Neural progenitor cell (in vitro differentiated cells): ENCODE data around the gene AHRR.

Experiments
- EZH2 ChIP-seq: fragments of 200-600 bp; sonication (generic); IDR thresholded peaks from 2 replicates; pipeline ENCODE4 v1.6.1; 2017; ENCODE audit warnings: antibody characterized with exemption, mild to moderate bottlenecking, moderate library complexity
- EZH2phosphoT487 ChIP-seq: fragments of 200-600 bp; sonication (generic); IDR thresholded peaks from 2 replicates; pipeline ENCODE4 v1.6.1; 2017; ENCODE audit warnings: antibody characterized with exemption

DNA sequence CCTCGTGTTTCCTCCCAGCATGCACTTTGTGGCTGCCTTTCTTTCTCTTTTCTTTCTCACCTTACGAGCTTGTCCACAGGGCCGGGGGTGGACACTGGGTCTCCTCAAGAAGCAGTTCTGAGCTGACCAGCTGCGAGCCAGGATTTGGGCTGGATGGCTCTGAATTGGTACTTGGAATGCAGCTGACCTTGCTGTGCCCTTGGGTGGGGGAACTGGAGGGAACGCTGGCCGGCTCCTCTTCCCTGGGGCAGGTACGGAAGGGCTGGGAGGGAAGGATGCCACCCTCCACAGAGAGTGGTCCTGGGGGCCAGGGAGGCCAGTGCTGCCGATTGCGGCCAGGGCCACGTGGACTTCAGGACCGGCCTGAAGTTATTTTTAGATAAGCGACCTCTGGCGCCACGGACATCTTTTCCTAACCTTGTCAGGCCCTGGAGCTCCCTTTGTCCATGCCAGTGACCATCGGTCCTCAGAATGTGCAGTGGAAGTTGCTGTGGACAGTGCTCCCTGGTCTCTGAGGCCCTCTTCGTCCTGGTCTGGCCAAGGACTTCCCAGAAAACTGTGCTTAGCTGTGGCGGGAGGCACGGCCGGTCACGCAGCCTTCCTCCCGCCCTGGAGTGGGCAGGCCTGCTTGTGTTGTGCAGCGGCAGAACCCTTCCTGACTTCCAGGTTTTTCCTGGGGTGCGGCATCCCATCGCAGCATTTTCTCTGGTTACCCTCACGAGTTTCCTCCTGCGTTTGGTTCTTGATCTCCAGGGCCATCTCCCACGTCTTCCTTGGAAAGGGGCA, 13.5 kb upstream of the AHRR start:
- TF ChIP-seq EZH2 (no peak), EZH2phosphoT487 (no peak)
